ENCODE results near the gene PACRGL. TPM values are rescaled to one million over a fixed set of nuclear protein-coding genes. Genes with fewer than 3 reads are reported as not detected.

PACRGL gene
- total and polyA plus RNA-seq, 9 of the 15 experiments (the other 6 are each of a cell fraction or from before 2014, with no cell fraction given): 6.6 to 55.0 (median 27.5) TPM

DNA sequence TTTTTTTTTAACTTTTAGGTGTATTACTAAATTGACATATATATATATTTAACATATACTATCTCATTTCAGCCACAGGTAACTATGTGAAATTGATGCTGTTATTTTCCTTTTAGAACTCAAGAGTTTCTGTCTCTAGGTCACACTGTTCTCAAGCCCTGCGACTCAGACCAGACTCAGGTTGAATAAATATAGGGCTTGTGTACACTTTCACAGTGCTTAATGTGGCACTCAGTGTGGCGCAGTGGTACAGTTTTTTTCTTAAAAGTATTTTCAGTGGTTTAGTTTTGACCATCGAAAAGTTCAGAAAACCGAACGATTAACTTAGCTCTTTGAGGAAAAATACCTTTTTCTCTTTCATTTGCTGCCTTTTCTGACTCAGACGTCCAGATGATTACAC lies 24.7 kb downstream of the PACRGL start:
- DNase-seq (ENCODE audit: extremely low read depth in 1 of 4, low spot score in 3 of 4) (no peak), ATAC-seq (no peak), FAIRE-seq (no peak)
- Histone ChIP-seq H3K9ac (ENCODE audit: insufficient read depth in 1 of 2, low read depth in 2 of 2, low read length in 2 of 2) (no peak overlapping the region), H3K4me3 (no peak overlapping the region), H3K27me3 (ENCODE audit: control insufficient read depth in 2 of 2, insufficient read depth in 2 of 2, low read length in 2 of 2) (no peaks in the 10 kb centered on the region), H3K9me1 (ENCODE audit: control insufficient read depth, insufficient read depth, low read length) (no peaks in the 10 kb centered on the region), H3K27ac (ENCODE audit: extremely low read depth, low read depth, low read length) (no peak overlapping the region), H2AFZ (ENCODE audit: low read depth, low read length) (no peak overlapping the region), H3K9me3 (replicated peaks; ENCODE audit: control insufficient read depth, insufficient read depth, low read depth, low read length) (no peaks in the 10 kb centered on the region), H3K4me1 (replicated peaks in 1 of 2; ENCODE audit: control insufficient read depth in 2 of 2, insufficient read depth in 2 of 2, low read length in 2 of 2) (peaks cover 0 to 3% of the 10 kb centered on the region in 2 experiments; a peak in 1 of 5 replicates), H4K20me1 (replicated peaks; ENCODE audit: control insufficient read depth, insufficient read depth, low read length) (no peaks in the 10 kb centered on the region), H3K4me2 (ENCODE audit: insufficient read depth, low read length) (no peak overlapping the region), H3K79me2 (ENCODE audit: control insufficient read depth, insufficient read depth, low read length) (no peaks in the 10 kb centered on the region), H3K36me3 (ENCODE audit: control insufficient read depth, insufficient read depth, low read length) (peaks cover 65% of the 10 kb centered on the region)
- ChIA-PET CTCF (ENCODE audit: low intra/inter-chr PET ratio) (no interaction called here), POLR2A (no interaction called here)
- TF ChIP-seq ESRRA (IDR thresholded peaks at IDR 0.05; ENCODE audit: borderline replicate concordance, low read depth) (no peak), ZNF24 (IDR thresholded peaks at IDR 0.05) (no peak), ZNF12 (CRISPR knock-in tag; IDR thresholded peaks at IDR 0.05) (no peak), ZNF124 (CRISPR knock-in tag; IDR thresholded peaks at IDR 0.05) (no peak), NFIX (CRISPR knock-in tag; IDR thresholded peaks at IDR 0.05; ENCODE audit: low read depth) (no peak)
- BruUV-seq (replicated peaks): no TSS peak
- 77% methylated on average over 6 of the region's 6 CpGs for WGBS (ENCODE audit: insufficient coverage, low coverage, missing lambda C conversion rate)
- in situ Hi-C loops (cut with MboI): no loop called here
- intact Hi-C loops (cut with micrococcal nuclease): no loop called here

GRCh38 chr4:20735931-20736330 lies 35.7 kb downstream of the PACRGL start:
- Histone ChIP-seq H3K4me2 (ENCODE audit: insufficient read depth, low read length) (no peak overlapping the region), H3K36me3 (ENCODE audit: control insufficient read depth, insufficient read depth, low read length) (peaks cover 34% of the 10 kb centered on the region), H4K20me1 (replicated peaks; ENCODE audit: control insufficient read depth, insufficient read depth, low read length) (no peaks in the 10 kb centered on the region), H3K79me2 (ENCODE audit: control insufficient read depth, insufficient read depth, low read length) (no peaks in the 10 kb centered on the region), H3K4me1 (replicated peaks in 1 of 2; ENCODE audit: control insufficient read depth in 2 of 2, insufficient read depth in 2 of 2, low read length in 2 of 2) (no peaks in the 10 kb centered on the region), H3K9ac (ENCODE audit: insufficient read depth in 1 of 2, low read depth in 2 of 2, low read length in 2 of 2) (no peak overlapping the region), H3K4me3 (no peak overlapping the region), H3K9me1 (ENCODE audit: control insufficient read depth, insufficient read depth, low read length) (no peaks in the 10 kb centered on the region), H3K27me3 (ENCODE audit: control insufficient read depth in 2 of 2, insufficient read depth in 2 of 2, low read length in 2 of 2) (no peaks in the 10 kb centered on the region), H3K9me3 (replicated peaks; ENCODE audit: control insufficient read depth, insufficient read depth, low read depth, low read length) (peaks cover 8% of the 10 kb centered on the region; the same call in 1 of the 2 replicates), H3K27ac (ENCODE audit: extremely low read depth, low read depth, low read length) (no peak overlapping the region), H2AFZ (ENCODE audit: low read depth, low read length) (no peak overlapping the region)
- CTCF ChIA-PET (ENCODE audit: low intra/inter-chr PET ratio): no interaction called here
- in situ Hi-C loops (cut with MboI): no loop called here
- no peak for FAIRE-seq
- POLR2A ChIA-PET: interaction anchor here (0.6 kb wide), 1 partner anchor 368 kb away, joined by 3 read pairs; no protein-coding TSS in a partner anchor
- no TSS peak for BruUV-seq (replicated peaks)
- no peak for DNase-seq (ENCODE audit: extremely low read depth in 1 of 4, low spot score in 3 of 4)
- no peak for ATAC-seq
- intact Hi-C loops (cut with micrococcal nuclease): no loop called here
- 100% methylated on average over 1 of the region's 1 CpG for WGBS (ENCODE audit: insufficient coverage, low coverage, missing lambda C conversion rate)
- no peak for TF ChIP-seq TCF3 (CRISPR knock-in tag; IDR thresholded peaks at IDR 0.05)
- TF ChIP-seq TRIM28 (IDR thresholded peaks at IDR 0.05): no peak
- TF ChIP-seq, protein P1, sequence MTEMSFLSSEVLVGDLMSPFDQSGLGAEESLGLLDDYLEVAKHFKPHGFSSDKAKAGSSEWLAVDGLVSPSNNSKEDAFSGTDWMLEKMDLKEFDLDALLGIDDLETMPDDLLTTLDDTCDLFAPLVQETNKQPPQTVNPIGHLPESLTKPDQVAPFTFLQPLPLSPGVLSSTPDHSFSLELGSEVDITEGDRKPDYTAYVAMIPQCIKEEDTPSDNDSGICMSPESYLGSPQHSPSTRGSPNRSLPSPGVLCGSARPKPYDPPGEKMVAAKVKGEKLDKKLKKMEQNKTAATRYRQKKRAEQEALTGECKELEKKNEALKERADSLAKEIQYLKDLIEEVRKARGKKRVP (CRISPR knock-in tag; IDR thresholded peaks at IDR 0.05): no peak
- TF ChIP-seq CBFB (CRISPR knock-in tag; IDR thresholded peaks at IDR 0.05): no peak
- TF ChIP-seq TSHZ1 (CRISPR knock-in tag; IDR thresholded peaks at IDR 0.05): no peak
